Loucy (cell line): Measurements from ENCODE around the gene TMEM54.

Source experiments
- H2AFZ ChIP-seq: fragments of 200-600 bp; sonication (generic); 2 replicates; pipeline ENCODE4 v1.6.0; 2016; ENCODE audit warnings: antibody characterized with exemption, mild to moderate bottlenecking, low read length, moderate library complexity
- H3F3A ChIP-seq: fragments of 200-600 bp; 2 replicates; pipeline ENCODE4 v1.6.0; 2016; ENCODE audit warnings: antibody characterized with exemption, low read depth, mild to moderate bottlenecking
- H3K27me3 ChIP-seq: fragments of 200-600 bp; sonication (generic); 2 replicates; pipeline ENCODE4 v1.6.1; 2014; ENCODE audit warnings: low read length, mild to moderate bottlenecking; ENCODE audit not compliant: insufficient read depth, poor library complexity, severe bottlenecking
- H3K36me3 ChIP-seq: fragments of 200-600 bp; sonication (generic); 2 replicates; pipeline ENCODE4 v1.6.1; 2016; ENCODE audit warnings: low read length; ENCODE audit not compliant: insufficient read depth
- H3K4me1 ChIP-seq: fragments of 200-600 bp; sonication (generic); 2 replicates; pipeline ENCODE4 v1.5.1; 2014; ENCODE audit warnings: low read length, mild to moderate bottlenecking; ENCODE audit not compliant: insufficient read depth, poor library complexity, severe bottlenecking
- H3K4me2 ChIP-seq: fragments of 200-600 bp; sonication (generic); 2 replicates; pipeline ENCODE4 v1.6.0; 2014; ENCODE audit warnings: antibody characterized with exemption, low read length, low read depth, mild to moderate bottlenecking; ENCODE audit not compliant: poor library complexity, severe bottlenecking
- H3K4me3 ChIP-seq: fragments of 200-600 bp; sonication (generic); 2 replicates; pipeline ENCODE4 v1.5.1; 2014; ENCODE audit warnings: low read length, mild to moderate bottlenecking, mixed read lengths; ENCODE audit not compliant: poor library complexity, severe bottlenecking
- H3K79me2 ChIP-seq: fragments of 200-600 bp; sonication (generic); 2 replicates; pipeline ENCODE4 v1.6.1; 2014; ENCODE audit warnings: low read length; ENCODE audit not compliant: insufficient read depth
- H3K9ac ChIP-seq: fragments of 200-600 bp; sonication (generic); 2 replicates; pipeline ENCODE4 v1.6.0; 2014; ENCODE audit warnings: mild to moderate bottlenecking, low read depth, low read length, moderate library complexity; ENCODE audit not compliant: poor library complexity, severe bottlenecking
- H3K9me2 ChIP-seq: fragments of 200-600 bp; sonication (generic); replicated peaks from 2 replicates; pipeline ENCODE4 v1.6.1; 2016; ENCODE audit warnings: low read depth, low read length, mixed read lengths
- H3K9me3 ChIP-seq: fragments of 200-600 bp; sonication (generic); 2 replicates; pipeline ENCODE4 v1.6.1; 2014; ENCODE audit warnings: mild to moderate bottlenecking, antibody characterized with exemption, low read length, low read depth; ENCODE audit not compliant: insufficient read depth
- H4K20me1 ChIP-seq: fragments of 200-600 bp; sonication (generic); 2 replicates; pipeline ENCODE4 v1.6.0; 2014; ENCODE audit warnings: antibody characterized with exemption, low read length, mild to moderate bottlenecking; ENCODE audit not compliant: insufficient read depth, poor library complexity, severe bottlenecking
- EZH2phosphoT487 ChIP-seq: fragments of 200-600 bp; IDR thresholded peaks from 2 replicates; pipeline ENCODE4 v1.6.1; 2018; ENCODE audit warnings: antibody characterized with exemption, mild to moderate bottlenecking, moderate library complexity, borderline replicate concordance
- TF ChIP-seq, protein P1 (sequence below): fragments of 200-600 bp; sonication (generic); conservative IDR thresholded peaks from 2 replicates; pipeline ENCODE4 v1.5.1; 2014; ENCODE audit warnings: mild to moderate bottlenecking, antibody characterized with exemption, low read length

TMEM54 gene

DNA sequence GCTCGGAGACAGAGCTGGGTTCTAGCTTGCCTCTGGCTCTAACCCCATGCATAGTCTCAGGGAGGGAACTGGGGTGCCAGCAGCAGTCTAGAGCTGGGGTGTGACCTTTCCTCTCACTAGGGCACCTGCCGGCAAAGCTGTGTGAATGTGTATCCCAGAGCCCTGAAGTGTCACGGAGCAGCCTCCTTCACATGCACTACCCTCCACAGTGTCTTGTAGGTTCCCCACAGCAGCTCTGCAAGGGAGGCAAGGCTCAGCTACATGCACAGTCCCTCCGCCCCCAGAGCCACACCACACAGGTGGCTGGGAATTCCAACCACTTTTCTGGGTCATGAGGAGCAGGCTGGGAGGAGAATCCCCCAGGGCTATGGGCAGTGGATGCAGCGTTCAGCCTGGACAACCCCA lies 22.6 kb downstream of the TMEM54 start:
- Histone ChIP-seq H3K4me1 (no peaks in the 10 kb centered on the region), H3F3A (no peaks in the 10 kb centered on the region), H4K20me1 (no peaks in the 10 kb centered on the region), H3K27me3 (no peaks in the 10 kb centered on the region), H2AFZ (no peak overlapping the region), H3K36me3 (no peaks in the 10 kb centered on the region), H3K79me2 (no peaks in the 10 kb centered on the region), H3K9me3 (no peaks in the 10 kb centered on the region), H3K4me3 (no peak overlapping the region), H3K9me2 (no peaks in the 10 kb centered on the region), H3K4me2 (no peak overlapping the region), H3K9ac (no peak overlapping the region)
- no peak for TF ChIP-seq EZH2phosphoT487
- TF ChIP-seq, protein P1, sequence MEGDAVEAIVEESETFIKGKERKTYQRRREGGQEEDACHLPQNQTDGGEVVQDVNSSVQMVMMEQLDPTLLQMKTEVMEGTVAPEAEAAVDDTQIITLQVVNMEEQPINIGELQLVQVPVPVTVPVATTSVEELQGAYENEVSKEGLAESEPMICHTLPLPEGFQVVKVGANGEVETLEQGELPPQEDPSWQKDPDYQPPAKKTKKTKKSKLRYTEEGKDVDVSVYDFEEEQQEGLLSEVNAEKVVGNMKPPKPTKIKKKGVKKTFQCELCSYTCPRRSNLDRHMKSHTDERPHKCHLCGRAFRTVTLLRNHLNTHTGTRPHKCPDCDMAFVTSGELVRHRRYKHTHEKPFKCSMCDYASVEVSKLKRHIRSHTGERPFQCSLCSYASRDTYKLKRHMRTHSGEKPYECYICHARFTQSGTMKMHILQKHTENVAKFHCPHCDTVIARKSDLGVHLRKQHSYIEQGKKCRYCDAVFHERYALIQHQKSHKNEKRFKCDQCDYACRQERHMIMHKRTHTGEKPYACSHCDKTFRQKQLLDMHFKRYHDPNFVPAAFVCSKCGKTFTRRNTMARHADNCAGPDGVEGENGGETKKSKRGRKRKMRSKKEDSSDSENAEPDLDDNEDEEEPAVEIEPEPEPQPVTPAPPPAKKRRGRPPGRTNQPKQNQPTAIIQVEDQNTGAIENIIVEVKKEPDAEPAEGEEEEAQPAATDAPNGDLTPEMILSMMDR: no peak

DNA sequence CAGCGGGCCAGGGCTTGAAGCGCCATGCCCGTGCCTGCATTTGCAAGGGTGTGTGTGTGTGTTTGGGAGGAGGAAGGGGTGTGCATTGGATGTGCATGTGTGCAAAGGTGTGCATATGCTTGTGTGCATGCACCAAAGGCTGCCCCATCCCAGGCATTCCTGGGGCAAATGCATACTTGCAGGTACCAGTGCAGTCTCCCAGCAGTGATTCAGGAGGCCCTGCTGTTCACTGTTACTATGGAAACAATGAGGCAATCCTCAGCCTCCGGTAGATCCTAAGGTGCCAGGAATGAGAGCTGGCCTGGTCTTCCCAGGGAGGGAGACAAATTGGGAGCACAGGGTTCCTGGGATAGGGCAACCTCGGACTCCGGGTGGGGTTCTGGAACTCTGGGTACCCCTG lies 23.0 kb downstream of the TMEM54 start:
- TF ChIP-seq, protein P1: no peak
- no peak for TF ChIP-seq EZH2phosphoT487
- Histone ChIP-seq H3K36me3 (no peaks in the 10 kb centered on the region), H3K4me1 (no peaks in the 10 kb centered on the region), H2AFZ (no peak overlapping the region), H3F3A (no peaks in the 10 kb centered on the region), H3K9me2 (no peaks in the 10 kb centered on the region), H3K4me2 (no peak overlapping the region), H4K20me1 (no peaks in the 10 kb centered on the region), H3K4me3 (no peak overlapping the region), H3K27me3 (no peaks in the 10 kb centered on the region), H3K9me3 (no peaks in the 10 kb centered on the region), H3K9ac (no peak overlapping the region), H3K79me2 (no peaks in the 10 kb centered on the region)

DNA sequence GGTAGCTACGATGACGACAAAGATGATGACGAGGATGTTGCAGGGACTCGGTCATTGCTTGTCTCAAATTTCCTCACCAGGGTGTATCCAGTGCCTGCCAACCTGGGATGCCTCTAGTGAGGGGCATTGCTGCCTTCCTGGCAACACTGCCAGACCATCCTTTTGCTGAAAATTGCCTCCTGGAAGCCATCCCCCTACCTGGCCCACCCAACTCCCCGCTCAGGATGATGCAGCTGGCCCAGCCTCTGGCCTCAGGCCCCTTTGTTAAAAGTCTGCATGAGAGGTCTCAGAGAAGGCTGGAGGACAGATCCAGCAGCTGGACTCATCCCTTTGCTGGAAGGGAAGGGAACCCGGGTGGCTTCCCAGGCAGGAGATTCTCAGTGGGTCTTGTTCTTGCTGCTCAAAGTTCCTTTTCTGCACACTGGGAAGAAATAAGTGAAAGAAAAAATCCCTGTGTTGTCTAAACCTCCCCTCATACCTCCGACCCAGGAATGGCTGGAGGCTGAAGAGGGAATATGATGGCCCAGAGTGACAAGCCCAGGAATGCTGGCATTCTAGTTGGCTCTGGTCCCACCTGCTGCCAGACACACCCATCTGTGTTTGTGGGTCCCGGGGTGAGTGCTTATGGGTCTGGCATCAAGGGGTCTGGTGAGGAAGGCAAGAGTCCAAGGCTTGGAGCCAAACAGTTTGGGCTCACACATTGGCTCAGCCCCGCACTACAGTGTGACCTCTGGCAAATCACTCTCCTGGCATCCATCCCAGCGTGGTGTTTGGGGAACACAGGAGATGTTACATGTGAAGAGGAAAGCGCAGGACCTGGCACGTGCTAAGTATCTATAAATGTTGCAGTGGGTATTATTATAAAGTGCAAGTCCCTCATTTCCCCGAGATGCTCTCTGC lies 23.7 kb downstream of the TMEM54 start:
- no peaks in the 10 kb centered on the region for H4K20me1 ChIP-seq
- H3K9me3 ChIP-seq: no peaks in the 10 kb centered on the region

More for the DNA sequence above, 23.7 kb downstream of the TMEM54 start:
- TF ChIP-seq EZH2phosphoT487: no peak
- TF ChIP-seq, protein P1: no peak
- no peak overlapping the region for H3K9ac ChIP-seq
- no peaks in the 10 kb centered on the region for H3F3A ChIP-seq
- no peak overlapping the region for H3K4me2 ChIP-seq
- H3K4me1 ChIP-seq: peaks cover 4% of the 10 kb centered on the region
- H3K36me3 ChIP-seq: no peaks in the 10 kb centered on the region
- H3K27me3 ChIP-seq: no peaks in the 10 kb centered on the region
- no peaks in the 10 kb centered on the region for H3K9me2 ChIP-seq
- no peak overlapping the region for H2AFZ ChIP-seq
- no peaks in the 10 kb centered on the region for H3K79me2 ChIP-seq
- H3K4me3 ChIP-seq: no peak overlapping the region
